ENCODE results near the gene DOCK9. TPM values are rescaled to one million over a fixed set of nuclear protein-coding genes. Genes with fewer than 3 reads are reported as not detected.

The DOCK9 gene
- total and polyA plus RNA-seq, 2 experiments from 2014 or later = 8.5 to 57.7 TPM

DNA sequence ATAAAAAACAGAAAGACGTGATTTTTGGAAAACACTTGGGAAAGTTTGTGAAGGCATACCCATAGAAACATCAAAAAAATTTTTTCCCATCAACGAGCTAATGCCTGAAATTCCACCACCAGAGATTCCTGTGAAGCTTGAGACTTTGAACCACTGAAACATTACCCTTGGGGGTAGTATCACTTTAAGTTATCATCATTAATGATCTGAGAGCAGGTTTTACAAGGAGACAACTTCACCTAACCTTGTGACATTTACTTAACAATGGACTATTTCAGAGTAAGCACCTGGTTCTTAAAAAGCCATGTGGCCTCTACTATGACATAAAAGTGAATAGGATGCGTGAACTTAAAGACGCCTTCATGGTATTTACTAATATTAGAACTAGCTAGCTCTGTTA lies 51.9 kb downstream of the DOCK9 start:
- H4K20me1 ChIP-seq (replicated peaks; ENCODE audit: insufficient read depth) = no peaks in the 10 kb centered on the region
- Mint-ChIP-seq H3K36me3 (ENCODE audit: low read depth) (no peaks in the 10 kb centered on the region), H3K4me3 (no peak overlapping the region), H3K4me1 (peaks cover 37% of the 10 kb centered on the region), H3K27me3 (ENCODE audit: insufficient read depth, low read depth, poor library complexity) (no peaks in the 10 kb centered on the region), H3K27ac (no peak overlapping the region), H3K9me3 (no peaks in the 10 kb centered on the region)
- no peak overlapping the region for H3K27ac ChIP-seq (ENCODE audit: low read depth)
- TF ChIP-seq POLR2AphosphoS5 (IDR thresholded peaks at IDR 0.05; ENCODE audit: low read depth) (no peak), JUNB (IDR thresholded peaks at IDR 0.05; ENCODE audit: unreplicated experiment) (no peak), EZH2phosphoT487 (IDR thresholded peaks at IDR 0.05; ENCODE audit: unreplicated experiment) (no peak), CREB1 (CRISPR knock-in tag; IDR thresholded peaks at IDR 0.05; ENCODE audit: low read depth) (no peak), EZH2 (IDR thresholded peaks at IDR 0.05; ENCODE audit: low read depth, unreplicated experiment) (no peak), ZNF114 (CRISPR knock-in tag; IDR thresholded peaks at IDR 0.05) (no peak), ZNF331 (CRISPR knock-in tag; IDR thresholded peaks at IDR 0.05; ENCODE audit: low read depth) (no peak), STAT1 (IDR thresholded peaks at IDR 0.05; ENCODE audit: unreplicated experiment) (no peak), NANOG (IDR thresholded peaks at IDR 0.05; ENCODE audit: borderline replicate concordance) (no peak)
- TF ChIP-seq, protein P1, sequence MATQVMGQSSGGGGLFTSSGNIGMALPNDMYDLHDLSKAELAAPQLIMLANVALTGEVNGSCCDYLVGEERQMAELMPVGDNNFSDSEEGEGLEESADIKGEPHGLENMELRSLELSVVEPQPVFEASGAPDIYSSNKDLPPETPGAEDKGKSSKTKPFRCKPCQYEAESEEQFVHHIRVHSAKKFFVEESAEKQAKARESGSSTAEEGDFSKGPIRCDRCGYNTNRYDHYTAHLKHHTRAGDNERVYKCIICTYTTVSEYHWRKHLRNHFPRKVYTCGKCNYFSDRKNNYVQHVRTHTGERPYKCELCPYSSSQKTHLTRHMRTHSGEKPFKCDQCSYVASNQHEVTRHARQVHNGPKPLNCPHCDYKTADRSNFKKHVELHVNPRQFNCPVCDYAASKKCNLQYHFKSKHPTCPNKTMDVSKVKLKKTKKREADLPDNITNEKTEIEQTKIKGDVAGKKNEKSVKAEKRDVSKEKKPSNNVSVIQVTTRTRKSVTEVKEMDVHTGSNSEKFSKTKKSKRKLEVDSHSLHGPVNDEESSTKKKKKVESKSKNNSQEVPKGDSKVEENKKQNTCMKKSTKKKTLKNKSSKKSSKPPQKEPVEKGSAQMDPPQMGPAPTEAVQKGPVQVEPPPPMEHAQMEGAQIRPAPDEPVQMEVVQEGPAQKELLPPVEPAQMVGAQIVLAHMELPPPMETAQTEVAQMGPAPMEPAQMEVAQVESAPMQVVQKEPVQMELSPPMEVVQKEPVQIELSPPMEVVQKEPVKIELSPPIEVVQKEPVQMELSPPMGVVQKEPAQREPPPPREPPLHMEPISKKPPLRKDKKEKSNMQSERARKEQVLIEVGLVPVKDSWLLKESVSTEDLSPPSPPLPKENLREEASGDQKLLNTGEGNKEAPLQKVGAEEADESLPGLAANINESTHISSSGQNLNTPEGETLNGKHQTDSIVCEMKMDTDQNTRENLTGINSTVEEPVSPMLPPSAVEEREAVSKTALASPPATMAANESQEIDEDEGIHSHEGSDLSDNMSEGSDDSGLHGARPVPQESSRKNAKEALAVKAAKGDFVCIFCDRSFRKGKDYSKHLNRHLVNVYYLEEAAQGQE (IDR thresholded peaks at IDR 0.05; ENCODE audit: unreplicated experiment) = no peak
- TF ChIP-seq, protein P2, sequence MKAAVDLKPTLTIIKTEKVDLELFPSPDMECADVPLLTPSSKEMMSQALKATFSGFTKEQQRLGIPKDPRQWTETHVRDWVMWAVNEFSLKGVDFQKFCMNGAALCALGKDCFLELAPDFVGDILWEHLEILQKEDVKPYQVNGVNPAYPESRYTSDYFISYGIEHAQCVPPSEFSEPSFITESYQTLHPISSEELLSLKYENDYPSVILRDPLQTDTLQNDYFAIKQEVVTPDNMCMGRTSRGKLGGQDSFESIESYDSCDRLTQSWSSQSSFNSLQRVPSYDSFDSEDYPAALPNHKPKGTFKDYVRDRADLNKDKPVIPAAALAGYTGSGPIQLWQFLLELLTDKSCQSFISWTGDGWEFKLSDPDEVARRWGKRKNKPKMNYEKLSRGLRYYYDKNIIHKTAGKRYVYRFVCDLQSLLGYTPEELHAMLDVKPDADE (IDR thresholded peaks at IDR 0.05) = no peak
- TF ChIP-seq, protein P3, sequence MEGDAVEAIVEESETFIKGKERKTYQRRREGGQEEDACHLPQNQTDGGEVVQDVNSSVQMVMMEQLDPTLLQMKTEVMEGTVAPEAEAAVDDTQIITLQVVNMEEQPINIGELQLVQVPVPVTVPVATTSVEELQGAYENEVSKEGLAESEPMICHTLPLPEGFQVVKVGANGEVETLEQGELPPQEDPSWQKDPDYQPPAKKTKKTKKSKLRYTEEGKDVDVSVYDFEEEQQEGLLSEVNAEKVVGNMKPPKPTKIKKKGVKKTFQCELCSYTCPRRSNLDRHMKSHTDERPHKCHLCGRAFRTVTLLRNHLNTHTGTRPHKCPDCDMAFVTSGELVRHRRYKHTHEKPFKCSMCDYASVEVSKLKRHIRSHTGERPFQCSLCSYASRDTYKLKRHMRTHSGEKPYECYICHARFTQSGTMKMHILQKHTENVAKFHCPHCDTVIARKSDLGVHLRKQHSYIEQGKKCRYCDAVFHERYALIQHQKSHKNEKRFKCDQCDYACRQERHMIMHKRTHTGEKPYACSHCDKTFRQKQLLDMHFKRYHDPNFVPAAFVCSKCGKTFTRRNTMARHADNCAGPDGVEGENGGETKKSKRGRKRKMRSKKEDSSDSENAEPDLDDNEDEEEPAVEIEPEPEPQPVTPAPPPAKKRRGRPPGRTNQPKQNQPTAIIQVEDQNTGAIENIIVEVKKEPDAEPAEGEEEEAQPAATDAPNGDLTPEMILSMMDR (conservative IDR thresholded peaks at IDR 0.05; ENCODE audit: low read depth in 2 of 2) = no peak
- TF ChIP-seq, protein P4, sequence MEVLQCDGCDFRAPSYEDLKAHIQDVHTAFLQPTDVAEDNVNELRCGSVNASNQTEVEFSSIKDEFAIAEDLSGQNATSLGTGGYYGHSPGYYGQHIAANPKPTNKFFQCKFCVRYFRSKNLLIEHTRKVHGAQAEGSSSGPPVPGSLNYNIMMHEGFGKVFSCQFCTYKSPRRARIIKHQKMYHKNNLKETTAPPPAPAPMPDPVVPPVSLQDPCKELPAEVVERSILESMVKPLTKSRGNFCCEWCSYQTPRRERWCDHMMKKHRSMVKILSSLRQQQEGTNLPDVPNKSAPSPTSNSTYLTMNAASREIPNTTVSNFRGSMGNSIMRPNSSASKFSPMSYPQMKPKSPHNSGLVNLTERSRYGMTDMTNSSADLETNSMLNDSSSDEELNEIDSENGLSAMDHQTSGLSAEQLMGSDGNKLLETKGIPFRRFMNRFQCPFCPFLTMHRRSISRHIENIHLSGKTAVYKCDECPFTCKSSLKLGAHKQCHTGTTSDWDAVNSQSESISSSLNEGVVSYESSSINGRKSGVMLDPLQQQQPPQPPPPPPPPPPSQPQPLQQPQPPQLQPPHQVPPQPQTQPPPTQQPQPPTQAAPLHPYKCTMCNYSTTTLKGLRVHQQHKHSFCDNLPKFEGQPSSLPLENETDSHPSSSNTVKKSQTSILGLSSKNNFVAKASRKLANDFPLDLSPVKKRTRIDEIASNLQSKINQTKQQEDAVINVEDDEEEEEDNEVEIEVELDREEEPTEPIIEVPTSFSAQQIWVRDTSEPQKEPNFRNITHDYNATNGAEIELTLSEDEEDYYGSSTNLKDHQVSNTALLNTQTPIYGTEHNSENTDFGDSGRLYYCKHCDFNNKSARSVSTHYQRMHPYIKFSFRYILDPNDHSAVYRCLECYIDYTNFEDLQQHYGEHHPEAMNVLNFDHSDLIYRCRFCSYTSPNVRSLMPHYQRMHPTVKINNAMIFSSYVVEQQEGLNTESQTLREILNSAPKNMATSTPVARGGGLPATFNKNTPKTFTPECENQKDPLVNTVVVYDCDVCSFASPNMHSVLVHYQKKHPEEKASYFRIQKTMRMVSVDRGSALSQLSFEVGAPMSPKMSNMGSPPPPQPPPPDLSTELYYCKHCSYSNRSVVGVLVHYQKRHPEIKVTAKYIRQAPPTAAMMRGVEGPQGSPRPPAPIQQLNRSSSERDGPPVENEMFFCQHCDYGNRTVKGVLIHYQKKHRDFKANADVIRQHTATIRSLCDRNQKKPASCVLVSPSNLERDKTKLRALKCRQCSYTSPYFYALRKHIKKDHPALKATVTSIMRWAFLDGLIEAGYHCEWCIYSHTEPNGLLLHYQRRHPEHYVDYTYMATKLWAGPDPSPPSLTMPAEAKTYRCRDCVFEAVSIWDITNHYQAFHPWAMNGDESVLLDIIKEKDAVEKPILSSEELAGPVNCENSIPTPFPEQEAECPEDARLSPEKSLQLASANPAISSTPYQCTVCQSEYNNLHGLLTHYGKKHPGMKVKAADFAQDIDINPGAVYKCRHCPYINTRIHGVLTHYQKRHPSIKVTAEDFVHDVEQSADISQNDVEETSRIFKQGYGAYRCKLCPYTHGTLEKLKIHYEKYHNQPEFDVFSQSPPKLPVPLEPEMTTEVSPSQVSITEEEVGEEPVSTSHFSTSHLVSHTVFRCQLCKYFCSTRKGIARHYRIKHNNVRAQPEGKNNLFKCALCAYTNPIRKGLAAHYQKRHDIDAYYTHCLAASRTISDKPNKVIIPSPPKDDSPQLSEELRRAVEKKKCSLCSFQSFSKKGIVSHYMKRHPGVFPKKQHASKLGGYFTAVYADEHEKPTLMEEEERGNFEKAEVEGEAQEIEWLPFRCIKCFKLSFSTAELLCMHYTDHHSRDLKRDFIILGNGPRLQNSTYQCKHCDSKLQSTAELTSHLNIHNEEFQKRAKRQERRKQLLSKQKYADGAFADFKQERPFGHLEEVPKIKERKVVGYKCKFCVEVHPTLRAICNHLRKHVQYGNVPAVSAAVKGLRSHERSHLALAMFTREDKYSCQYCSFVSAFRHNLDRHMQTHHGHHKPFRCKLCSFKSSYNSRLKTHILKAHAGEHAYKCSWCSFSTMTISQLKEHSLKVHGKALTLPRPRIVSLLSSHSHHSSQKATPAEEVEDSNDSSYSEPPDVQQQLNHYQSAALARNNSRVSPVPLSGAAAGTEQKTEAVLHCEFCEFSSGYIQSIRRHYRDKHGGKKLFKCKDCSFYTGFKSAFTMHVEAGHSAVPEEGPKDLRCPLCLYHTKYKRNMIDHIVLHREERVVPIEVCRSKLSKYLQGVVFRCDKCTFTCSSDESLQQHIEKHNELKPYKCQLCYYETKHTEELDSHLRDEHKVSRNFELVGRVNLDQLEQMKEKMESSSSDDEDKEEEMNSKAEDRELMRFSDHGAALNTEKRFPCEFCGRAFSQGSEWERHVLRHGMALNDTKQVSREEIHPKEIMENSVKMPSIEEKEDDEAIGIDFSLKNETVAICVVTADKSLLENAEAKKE (CRISPR knock-in tag; IDR thresholded peaks at IDR 0.05) = no peak
- DNase-seq (ENCODE audit: low spot score) = peak; percentile 32
- ATAC-seq = no peak
- no peaks in the 10 kb centered on the region for H3K9me2 ChIP-seq (ENCODE audit: insufficient read depth)
- H3K36me3 ChIP-seq (ENCODE audit: insufficient read depth) = no peaks in the 10 kb centered on the region
- no peaks in the 10 kb centered on the region for H3F3A ChIP-seq (replicated peaks; ENCODE audit: low read depth)
- H3K79me2 ChIP-seq (replicated peaks; ENCODE audit: insufficient read depth) = no peaks in the 10 kb centered on the region
- peaks cover 13% of the 10 kb centered on the region for H3K4me1 ChIP-seq (ENCODE audit: insufficient read depth)
- no peak overlapping the region for H3K4me3 ChIP-seq
- no peak overlapping the region for H2AFZ ChIP-seq
- H3K4me2 ChIP-seq = no peak overlapping the region
- H3K27me3 ChIP-seq (ENCODE audit: insufficient read depth) = no peaks in the 10 kb centered on the region
